ENCODE results near the gene KIDINS220.

KIDINS220 gene

DNA sequence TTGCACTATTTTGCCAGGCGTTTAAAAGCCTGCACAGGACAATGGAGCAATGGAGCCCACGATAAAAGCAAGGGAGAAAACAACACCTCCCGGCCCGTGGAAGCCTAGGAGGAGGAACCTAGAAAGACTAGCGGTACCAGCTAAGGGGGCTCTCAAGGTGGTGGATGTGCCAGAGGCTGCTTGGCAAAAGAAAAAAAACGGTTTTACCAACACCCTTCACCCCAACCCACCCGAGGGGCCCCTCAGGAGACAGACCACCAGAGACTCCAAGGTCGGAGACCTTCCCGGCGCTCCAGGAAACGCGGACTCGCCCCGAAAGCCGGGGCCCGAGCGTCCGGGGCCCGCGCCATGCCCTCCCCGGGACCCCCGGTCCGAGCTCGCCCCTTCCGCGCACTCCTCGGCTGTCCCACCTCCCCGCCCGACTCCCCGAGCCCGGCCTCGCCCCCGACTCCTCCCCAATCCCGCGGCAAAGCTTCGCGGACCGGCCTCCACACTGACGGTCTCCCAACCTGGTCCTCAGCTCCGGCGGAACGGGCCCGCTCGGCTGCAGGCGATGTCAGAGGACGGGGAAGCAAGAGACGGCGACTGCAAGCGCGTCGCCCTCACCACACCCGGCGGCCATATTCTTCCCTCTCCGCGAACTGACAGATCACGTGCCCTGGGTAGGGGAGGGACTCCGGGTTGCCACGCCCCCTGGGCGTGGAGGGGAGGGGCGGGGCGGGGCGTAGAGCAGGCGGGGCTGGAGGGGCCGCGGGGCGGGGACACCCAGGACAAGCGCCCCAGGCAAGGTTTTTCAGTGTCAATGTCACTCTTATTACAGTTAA, at the start of gene KIDINS220:
TSS of gene KIDINS220 (minus strand) at position 643 of the 824 bp plus-strand sequence. CDS start 10,520 bp downstream, outside the sequence.
- DNase-seq, result peak; percentile 85

DNA sequence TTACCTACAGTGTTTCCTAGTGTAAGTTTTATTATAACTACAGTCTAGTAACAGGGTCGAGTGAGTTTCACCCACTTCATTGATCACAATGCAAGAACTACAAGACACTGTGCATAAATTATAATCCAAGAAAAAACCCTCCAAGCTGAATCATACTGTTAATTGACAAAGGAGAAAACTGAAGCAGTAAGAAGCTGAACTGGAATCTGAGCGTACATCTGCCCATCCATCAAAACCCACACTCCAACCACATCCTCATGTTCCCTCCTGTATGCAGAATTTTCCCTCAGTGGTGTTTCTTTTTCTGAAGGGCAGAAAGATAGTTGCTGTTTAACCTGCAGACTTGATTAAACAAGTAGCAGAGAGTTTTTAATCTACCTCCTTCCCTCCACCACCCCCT, 49.5 kb upstream of the KIDINS220 start:
- no peak for DNase-seq

GRCh38 chr2:8886202-8886518, 48.7 kb upstream of the KIDINS220 start:
- no peak for DNase-seq

DNA sequence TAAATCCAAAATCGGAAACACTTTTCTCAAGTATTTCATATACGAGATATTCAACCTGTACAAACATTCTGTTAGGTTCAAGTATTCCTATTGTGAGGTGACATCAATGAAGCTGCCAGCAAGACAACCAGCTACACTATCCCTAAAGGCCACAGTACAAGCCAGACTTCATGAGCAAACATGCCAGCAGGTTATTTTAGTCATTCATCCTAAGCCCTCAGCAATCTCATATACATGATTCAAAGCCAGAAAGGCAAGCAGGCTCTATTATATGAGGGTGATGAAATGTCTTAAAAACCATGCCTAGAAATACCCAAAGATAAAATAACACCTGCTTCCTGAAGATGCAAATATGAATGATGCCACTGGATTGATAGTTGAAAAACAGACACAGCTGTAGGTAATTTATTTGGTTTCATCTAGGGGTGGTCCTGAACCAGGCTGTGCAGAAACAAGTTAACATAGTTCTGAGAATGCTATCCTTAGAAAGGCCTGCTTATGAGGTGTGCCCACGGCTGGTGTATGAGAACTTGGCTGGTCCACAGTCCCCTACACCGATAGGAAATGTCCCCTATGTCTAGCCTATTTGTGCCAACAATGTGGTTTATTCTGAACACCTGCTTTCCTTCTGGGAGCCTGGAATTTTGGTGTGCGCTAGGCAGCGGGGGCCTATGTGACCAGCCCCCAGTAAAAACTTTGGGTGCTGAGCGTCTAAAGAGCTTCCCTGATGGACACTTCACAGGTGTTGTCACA, 48.2 kb upstream of the KIDINS220 start:
- no peak for DNase-seq

DNA sequence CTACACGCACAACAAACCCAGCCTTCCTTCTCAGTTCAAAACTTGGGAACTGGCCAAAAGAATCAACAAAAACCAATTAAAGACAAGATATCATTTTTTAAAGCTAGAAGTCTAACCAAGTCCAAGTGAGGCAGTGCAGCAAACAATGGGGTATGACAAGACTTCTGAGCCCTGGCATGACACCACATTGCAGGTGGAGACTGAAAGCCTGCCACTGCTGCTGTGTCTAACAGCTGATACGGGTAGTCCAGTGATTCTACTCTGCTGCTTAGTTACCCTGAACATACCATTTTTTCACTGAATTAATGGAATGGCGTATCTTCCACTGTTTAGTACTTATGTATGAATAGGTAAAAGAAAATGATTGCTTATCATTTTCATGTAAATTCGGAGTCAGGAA, 47.4 kb upstream of the KIDINS220 start:
- DNase-seq, result no peak

DNA sequence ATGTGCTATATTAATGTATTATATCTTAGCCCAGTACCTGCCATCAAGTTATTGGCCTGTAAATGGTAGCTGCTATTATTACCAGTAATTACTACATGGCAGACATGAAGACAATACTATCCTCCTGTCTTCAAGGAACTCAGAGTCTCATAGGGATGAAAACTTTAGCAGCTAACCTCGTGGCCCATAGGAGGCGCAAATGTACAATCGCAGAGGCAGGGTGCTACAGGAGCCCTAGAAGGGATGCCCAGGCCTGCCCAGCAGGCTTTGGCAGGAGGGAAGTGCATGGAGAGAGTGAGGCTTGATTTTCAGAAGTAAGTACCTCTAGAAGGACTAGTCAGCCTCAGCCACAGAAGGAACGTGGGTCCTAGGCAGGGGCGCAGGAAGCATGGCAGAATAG, 44.7 kb upstream of the KIDINS220 start:
- peak; percentile 72 for DNase-seq

GRCh38 chr2:8877894-8878293, 40.5 kb upstream of the KIDINS220 start:
- no peak for DNase-seq

- DNase-seq, result no peak
Measured at GRCh38 chr2:8877332-8877731, 39.9 kb upstream of the KIDINS220 start.

- no peak for DNase-seq
Measured at GRCh38 chr2:8876628-8877027, 39.2 kb upstream of the KIDINS220 start.

GRCh38 chr2:8872821-8873432, 35.5 kb upstream of the KIDINS220 start:
- DNase-seq, result peak; percentile 77

GRCh38 chr2:8870441-8870840, 33.0 kb upstream of the KIDINS220 start:
- no peak for DNase-seq

GRCh38 chr2:8867363-8867762, 29.9 kb upstream of the KIDINS220 start:
- DNase-seq, result no peak

DNA sequence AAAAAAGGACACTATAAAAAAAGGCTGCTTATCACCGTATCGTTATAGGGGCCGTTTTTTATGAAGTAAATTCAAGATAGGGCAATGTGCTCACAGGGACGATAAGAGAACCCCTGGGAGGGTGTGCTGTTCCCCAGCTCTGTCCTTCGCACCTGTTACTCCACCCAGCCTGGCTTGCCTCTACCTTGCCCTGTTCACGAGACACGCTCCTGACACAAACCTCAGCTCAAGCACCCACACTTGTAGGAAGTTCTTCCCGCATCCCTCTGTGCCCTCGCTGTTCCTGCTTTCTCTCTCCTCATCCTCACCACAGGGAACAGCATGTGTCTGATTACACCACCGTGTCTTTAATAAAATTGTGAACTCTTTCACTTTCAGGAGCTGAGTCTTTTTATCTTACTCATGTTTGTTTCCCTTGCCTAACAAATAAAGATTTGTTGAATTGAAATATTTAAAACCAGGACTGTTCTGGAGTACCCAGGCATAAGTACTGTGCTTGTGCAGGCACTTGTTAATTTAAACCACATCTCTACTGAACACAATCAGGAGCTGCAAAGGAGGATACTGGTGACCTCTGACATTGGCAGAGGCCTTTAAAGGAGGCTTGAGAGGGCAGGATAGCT, 26.0 kb upstream of the KIDINS220 start:
- no peak for DNase-seq

DNA sequence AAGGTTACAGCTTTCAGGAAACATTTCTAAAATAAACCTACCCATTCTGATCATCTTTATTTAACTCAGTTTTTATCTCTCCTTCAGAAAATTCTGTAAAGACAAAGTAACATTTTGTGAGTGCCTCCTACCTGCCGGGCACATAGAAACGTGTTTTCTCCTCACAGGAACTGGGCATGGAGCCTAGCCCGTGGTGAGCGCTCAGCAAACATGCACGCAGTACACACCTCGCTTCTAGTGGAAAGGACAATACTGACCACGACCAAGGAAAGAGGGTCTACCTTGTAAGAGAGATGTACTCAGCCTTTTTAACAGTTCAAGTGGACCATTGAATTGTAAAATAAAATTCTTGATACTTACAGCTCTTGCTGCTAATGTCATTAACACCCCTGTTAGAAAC, 24.8 kb upstream of the KIDINS220 start:
- no peak for DNase-seq

- DNase-seq, result no peak
Measured at GRCh38 chr2:8861797-8862196, 24.4 kb upstream of the KIDINS220 start.

DNA sequence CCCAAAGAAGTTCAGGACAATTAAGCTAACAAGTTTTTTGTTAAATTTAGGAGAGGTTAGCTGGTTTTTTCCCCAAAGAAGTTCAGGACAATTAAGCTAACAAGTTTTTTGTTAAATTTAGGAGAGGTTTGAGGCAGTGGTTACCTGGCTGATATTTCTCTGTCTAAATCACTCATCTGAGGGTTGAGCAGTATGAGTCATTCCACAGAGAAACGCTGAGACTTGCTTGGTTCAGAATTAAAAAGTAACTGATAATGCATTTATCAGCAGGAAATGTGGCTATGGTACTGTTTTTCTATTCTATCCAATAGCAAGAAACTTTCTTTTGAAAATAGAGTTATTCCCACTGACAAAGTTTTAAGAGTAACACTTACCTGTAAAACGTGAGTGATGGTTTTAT, 22.8 kb upstream of the KIDINS220 start:
- no peak for DNase-seq

DNA sequence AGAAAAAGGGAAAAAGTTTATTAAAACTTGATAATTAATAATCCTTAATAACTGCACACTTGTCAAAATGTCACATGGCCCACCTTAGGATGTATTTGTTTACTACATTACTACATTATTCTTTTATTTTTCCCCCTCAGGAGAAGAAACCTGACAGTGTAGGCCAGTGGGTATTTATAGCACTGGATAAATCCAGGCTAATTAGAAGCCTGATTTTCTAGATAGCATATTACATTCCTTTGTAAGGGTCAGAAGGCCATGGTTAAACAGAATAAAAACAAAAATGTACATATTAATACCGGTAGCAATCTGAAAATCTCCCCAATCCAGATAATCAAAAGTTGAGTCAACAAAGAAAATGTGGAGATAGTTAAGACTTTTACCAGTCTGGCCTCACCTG, 21.5 kb upstream of the KIDINS220 start:
- DNase-seq, result no peak

DNA sequence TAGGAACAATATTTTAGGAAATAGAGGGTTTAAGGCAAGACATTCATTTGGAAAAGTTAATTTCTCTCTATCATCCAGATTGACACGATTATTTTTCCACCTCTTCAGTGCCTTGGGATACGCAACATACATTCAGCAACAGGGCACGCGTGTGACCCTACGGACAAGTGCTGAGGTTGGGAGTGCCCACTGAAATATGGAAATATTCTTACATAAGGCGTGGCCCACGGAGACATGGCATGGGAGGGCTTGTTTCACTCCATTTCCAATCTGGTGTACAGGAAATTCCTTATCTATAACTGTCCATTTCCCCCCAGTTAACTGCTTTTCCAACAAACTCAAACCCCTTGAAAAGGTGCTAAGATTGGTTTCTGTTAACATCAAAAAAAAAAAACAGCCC, 20.9 kb upstream of the KIDINS220 start:
- DNase-seq, result no peak

DNA sequence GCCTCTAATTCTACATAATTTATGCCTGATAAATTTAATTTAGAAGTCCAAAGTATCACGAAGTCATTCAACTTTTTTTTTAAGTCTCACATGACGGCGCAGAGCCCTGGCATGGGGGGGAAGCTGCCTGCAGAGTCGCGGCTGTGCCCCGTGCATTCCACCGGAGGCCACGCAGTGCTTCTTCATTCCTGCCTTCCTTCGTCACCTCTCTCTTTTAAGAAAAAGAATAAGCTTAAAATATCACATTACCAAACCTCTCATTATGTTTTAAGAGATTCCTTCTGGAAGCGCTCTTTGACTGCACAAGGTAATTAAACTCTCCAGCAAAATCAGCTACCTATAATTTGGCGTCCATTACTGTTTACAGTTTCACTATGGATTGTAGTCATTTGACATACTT, 20.3 kb upstream of the KIDINS220 start:
- no peak for DNase-seq

DNA sequence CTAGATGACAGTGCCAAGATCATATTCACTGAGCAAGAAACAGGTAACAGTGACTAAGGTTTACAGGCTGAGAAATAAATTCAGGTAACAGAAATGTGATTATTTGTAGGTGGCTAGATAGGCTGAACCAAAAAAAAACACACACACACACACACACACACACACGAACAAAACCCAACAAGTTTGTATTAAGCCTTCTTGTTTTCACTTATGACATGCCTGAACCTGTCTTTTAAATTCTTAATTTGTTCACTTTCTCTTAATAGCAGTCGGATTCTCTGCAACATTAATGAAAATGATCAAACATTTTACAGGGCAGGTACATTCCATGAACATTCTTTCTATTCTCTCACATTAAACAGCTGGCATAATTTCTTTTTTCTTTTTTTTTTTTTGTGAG, 18.8 kb upstream of the KIDINS220 start:
- DNase-seq, result no peak

DNA sequence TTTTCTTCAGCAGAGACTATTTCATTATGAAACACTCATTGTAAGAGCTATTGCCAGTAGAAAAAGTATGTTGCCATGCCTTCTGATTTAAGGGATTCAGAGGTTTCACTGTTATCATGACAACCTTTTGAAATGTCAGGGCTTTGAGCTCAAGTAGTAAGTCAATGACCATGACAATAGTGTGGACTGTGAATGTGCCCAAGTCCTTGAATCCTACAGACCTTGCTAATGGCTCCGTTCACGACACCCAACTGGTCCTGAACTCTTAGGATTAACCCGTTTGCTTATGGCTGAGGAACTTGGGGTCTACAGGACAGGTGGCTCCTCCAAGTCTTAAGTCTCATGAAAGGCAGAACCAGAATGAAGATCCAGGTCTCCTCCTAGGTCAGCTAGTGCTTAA, 17.6 kb upstream of the KIDINS220 start:
- DNase-seq, result no peak

GRCh38 chr2:8853426-8853825, 16.0 kb upstream of the KIDINS220 start:
- DNase-seq, result no peak

DNA sequence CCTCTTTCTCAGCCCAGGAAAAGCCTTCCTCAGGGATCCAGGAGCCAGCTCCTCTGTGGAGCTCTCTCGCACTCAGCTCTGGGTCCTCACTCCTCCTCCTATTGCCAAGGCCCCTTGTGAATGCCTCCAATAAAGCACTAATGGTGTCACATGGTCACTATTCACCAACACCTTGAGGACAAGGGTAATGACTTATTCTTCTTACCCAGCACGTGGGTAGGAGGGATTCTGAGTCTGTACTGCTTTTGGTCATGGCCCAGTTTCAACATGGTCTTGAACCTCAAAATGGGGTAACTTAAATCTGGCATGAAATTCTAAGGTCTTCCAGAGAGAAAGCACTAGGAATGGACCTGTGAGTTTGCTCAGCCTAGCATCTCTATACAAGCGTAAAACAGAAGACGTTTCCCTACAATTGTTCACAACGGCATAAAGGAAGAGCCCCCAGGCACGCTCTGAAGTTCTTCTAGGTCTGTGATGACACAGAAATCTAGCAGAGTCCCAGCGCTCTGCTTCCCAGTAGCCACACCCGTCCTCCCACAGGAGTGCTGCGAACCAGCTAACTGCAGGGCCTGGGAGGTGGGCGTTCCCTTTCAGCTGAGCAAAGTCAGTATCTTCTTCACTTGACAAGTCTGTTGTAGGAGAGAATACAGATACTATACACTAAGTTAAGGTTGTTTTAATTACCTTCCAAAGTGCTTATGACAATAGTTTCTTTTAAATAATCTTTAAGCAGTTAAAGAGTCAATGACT, 14.6 kb upstream of the KIDINS220 start:
- DNase-seq, result no peak

All from NCI-H1694 (cell line).